DOHH2 (cell line): Measurements from ENCODE around the gene PTGS1.

Experiments
- H3F3A ChIP-seq: fragments of 200-600 bp; sonication (generic), shearing (Covaris generic); 2 replicates; pipeline ENCODE4 v1.6.0; 2016; ENCODE audit warnings: antibody characterized with exemption, mild to moderate bottlenecking; ENCODE audit not compliant: control insufficient read depth, insufficient read depth
- H3K27ac ChIP-seq: fragments of 200-600 bp; sonication (generic); 2 replicates; pipeline ENCODE4 v1.5.1; 2014; ENCODE audit warnings: low read depth, mild to moderate bottlenecking, low read length, moderate library complexity
- H3K27me3 ChIP-seq: fragments of 200-600 bp; sonication (generic); 2 replicates; pipeline ENCODE4 v1.6.1; 2014; ENCODE audit warnings: mild to moderate bottlenecking, low read length, mixed read lengths; ENCODE audit not compliant: control insufficient read depth
- H3K36me3 ChIP-seq: fragments of 200-600 bp; sonication (generic); 2 replicates; pipeline ENCODE4 v1.6.1; 2014; ENCODE audit warnings: mild to moderate bottlenecking, low read length, moderate library complexity, mixed read lengths; ENCODE audit not compliant: control insufficient read depth
- H3K4me1 ChIP-seq: fragments of 200-600 bp; sonication (generic); 2 replicates; pipeline ENCODE4 v1.6.1; 2014; ENCODE audit warnings: mild to moderate bottlenecking, low read length, mixed read lengths; ENCODE audit not compliant: control insufficient read depth
- H3K4me2 ChIP-seq: fragments of 200-600 bp; sonication (generic); 2 replicates; pipeline ENCODE4 v1.6.0; 2014; ENCODE audit warnings: mild to moderate bottlenecking, low read length, moderate library complexity
- H3K4me3 ChIP-seq: fragments of 200-600 bp; sonication (generic); 2 replicates; pipeline ENCODE4 v1.5.1; 2014; ENCODE audit warnings: mild to moderate bottlenecking, low read length, mixed read lengths
- H3K79me2 ChIP-seq: fragments of 200-600 bp; sonication (generic); 2 replicates; pipeline ENCODE4 v1.6.1; 2014; ENCODE audit warnings: mild to moderate bottlenecking, low read length, mixed read lengths; ENCODE audit not compliant: control insufficient read depth
- H3K9me2 ChIP-seq: fragments of 200-600 bp; sonication (generic); replicated peaks from 2 replicates; pipeline ENCODE4 v1.6.1; 2014; ENCODE audit warnings: mild to moderate bottlenecking, low read length, mixed read lengths; ENCODE audit not compliant: control insufficient read depth
- H3K9me3 ChIP-seq: fragments of 200-600 bp; sonication (generic); 2 replicates; pipeline ENCODE4 v1.6.1; 2014; ENCODE audit warnings: antibody characterized with exemption, low read length, mixed read lengths; ENCODE audit not compliant: control insufficient read depth, insufficient read depth
- H4K20me1 ChIP-seq: fragments of 200-600 bp; sonication (generic); 2 replicates; pipeline ENCODE4 v1.6.0; 2014; ENCODE audit warnings: low read depth, mild to moderate bottlenecking, antibody characterized with exemption, low read length, moderate library complexity; ENCODE audit not compliant: control insufficient read depth, insufficient read depth
- EZH2phosphoT487 ChIP-seq: fragments of 200-600 bp; sonication (generic); IDR thresholded peaks from 2 replicates; pipeline ENCODE4 v1.6.1; 2017; ENCODE audit warnings: borderline replicate concordance, mild to moderate bottlenecking, antibody characterized with exemption, low read length, moderate library complexity, mixed read lengths
- TF ChIP-seq, protein P1 (sequence below): fragments of 200-600 bp; sonication (generic); IDR thresholded peaks from one replicate; pipeline ENCODE4 v1.5.1; 2014; ENCODE audit warnings: antibody characterized with exemption, mild to moderate bottlenecking, low read depth, low read length; ENCODE audit not compliant: poor library complexity, severe bottlenecking

PTGS1 gene

DNA sequence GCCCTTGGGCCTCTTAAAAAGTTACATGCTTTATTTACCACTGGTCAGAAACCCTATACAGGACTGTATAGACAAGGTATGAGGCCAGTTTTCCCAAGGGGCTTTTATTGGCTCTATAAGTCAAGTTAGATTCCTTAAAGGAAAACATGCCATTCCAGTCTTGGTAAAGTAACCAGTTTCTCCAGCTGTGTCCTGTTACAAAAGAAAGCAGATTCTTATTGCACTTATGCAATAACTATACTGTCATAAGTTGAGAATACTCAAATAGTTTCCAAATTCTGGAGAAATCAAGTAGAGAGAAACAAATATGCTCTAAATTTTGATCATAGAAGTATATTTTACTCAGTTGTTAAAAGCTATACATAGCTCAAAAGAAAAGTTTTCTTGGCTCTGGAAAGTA, 47.2 kb downstream of the PTGS1 start:
- Histone ChIP-seq H4K20me1 (no peaks in the 10 kb centered on the region), H3K27ac (no peak overlapping the region), H3K79me2 (no peaks in the 10 kb centered on the region), H3K4me1 (no peaks in the 10 kb centered on the region), H3K27me3 (no peaks in the 10 kb centered on the region), H3K4me2 (no peak overlapping the region), H3K36me3 (no peaks in the 10 kb centered on the region), H3K9me2 (no peaks in the 10 kb centered on the region), H3F3A (no peaks in the 10 kb centered on the region), H3K4me3 (no peak overlapping the region), H3K9me3 (peaks cover 21% of the 10 kb centered on the region)
- no peak for TF ChIP-seq EZH2phosphoT487
- TF ChIP-seq, protein P1, sequence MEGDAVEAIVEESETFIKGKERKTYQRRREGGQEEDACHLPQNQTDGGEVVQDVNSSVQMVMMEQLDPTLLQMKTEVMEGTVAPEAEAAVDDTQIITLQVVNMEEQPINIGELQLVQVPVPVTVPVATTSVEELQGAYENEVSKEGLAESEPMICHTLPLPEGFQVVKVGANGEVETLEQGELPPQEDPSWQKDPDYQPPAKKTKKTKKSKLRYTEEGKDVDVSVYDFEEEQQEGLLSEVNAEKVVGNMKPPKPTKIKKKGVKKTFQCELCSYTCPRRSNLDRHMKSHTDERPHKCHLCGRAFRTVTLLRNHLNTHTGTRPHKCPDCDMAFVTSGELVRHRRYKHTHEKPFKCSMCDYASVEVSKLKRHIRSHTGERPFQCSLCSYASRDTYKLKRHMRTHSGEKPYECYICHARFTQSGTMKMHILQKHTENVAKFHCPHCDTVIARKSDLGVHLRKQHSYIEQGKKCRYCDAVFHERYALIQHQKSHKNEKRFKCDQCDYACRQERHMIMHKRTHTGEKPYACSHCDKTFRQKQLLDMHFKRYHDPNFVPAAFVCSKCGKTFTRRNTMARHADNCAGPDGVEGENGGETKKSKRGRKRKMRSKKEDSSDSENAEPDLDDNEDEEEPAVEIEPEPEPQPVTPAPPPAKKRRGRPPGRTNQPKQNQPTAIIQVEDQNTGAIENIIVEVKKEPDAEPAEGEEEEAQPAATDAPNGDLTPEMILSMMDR = no peak

DNA sequence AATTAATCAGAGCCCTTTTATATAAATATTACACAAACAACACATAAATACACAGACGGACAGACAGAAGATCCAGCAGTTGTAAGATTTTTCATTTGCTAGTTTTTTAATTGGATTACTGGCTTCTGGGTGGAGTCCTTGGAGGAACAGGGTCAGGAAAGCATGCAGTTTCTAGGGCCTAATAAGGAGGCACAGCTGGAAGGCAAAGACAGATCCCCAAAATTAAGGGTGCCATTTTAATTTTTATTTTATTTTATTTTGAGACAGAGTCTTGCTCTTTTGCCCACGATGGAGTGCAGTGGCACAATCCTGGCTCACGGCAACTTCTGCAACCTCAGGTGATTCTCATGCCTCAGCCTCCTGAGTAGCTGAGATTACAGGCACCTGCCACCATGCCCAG, 49.5 kb downstream of the PTGS1 start:
- Histone ChIP-seq H3K4me2 (no peak overlapping the region), H3K79me2 (no peaks in the 10 kb centered on the region), H3K9me3 (peaks cover 21% of the 10 kb centered on the region), H3K27ac (no peak overlapping the region), H3K9me2 (no peaks in the 10 kb centered on the region), H3K4me3 (no peak overlapping the region), H3K4me1 (no peaks in the 10 kb centered on the region), H3K27me3 (no peaks in the 10 kb centered on the region), H3F3A (no peaks in the 10 kb centered on the region), H4K20me1 (no peaks in the 10 kb centered on the region), H3K36me3 (no peaks in the 10 kb centered on the region)
- TF ChIP-seq, protein P1 = no peak
- TF ChIP-seq EZH2phosphoT487 = no peak

DNA sequence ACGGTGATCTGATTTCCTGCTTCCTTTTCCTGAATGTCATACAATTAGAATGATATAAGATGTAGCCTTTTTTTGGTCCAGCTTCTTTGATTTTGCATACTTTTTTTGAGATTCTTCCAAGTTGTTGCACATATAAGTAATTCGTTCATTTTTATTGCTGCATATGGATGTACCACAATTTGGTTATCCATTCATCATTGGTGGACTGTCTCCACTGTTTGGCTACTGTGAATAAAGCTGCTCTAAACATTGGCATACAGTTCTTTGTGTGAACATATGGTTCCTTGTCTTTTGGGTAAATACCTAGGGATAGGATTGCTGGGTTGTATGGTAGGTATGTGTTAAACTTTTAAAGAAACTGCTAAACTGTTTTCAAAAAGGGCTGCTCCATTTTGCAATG, 54.3 kb downstream of the PTGS1 start:
- H3K27ac ChIP-seq = no peak overlapping the region
- no peaks in the 10 kb centered on the region for H3K79me2 ChIP-seq
- no peaks in the 10 kb centered on the region for H3K36me3 ChIP-seq
- H3K9me3 ChIP-seq = peaks cover 11% of the 10 kb centered on the region; the same call in 1 of the 2 replicates
- H3K27me3 ChIP-seq = no peaks in the 10 kb centered on the region
- TF ChIP-seq, protein P1 = no peak
- TF ChIP-seq EZH2phosphoT487 = no peak
- no peaks in the 10 kb centered on the region for H3K4me1 ChIP-seq
- no peak overlapping the region for H3K4me3 ChIP-seq
- H4K20me1 ChIP-seq = no peaks in the 10 kb centered on the region
- no peak overlapping the region for H3K4me2 ChIP-seq
- H3F3A ChIP-seq = no peaks in the 10 kb centered on the region
- H3K9me2 ChIP-seq = no peaks in the 10 kb centered on the region

DNA sequence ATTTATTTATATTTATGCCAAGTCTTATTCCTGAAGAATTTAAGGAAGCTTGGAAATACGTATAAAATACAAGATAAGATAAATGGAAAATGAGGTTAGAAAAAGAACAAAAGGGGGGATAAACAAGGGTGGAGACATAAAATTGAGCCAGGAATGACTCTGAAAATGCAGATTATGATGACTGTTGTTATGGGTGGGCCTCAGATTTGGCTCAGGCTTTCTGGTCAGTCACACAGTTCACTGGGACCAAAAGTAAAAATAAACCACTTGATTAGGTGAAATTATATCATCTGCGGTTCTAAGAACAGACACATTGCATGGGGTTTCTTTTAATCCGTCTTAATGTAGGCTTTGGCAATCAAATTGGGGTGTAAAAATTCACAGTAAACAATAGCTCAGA, 55.9 kb downstream of the PTGS1 start:
- TF ChIP-seq, protein P1 = no peak
- no peak for TF ChIP-seq EZH2phosphoT487
- Histone ChIP-seq H3K4me3 (no peak overlapping the region), H3K27me3 (no peaks in the 10 kb centered on the region), H3K27ac (no peak overlapping the region), H4K20me1 (no peaks in the 10 kb centered on the region), H3K9me3 (no peaks in the 10 kb centered on the region), H3K4me1 (no peaks in the 10 kb centered on the region), H3K79me2 (no peaks in the 10 kb centered on the region), H3K9me2 (no peaks in the 10 kb centered on the region), H3K36me3 (no peaks in the 10 kb centered on the region), H3F3A (no peaks in the 10 kb centered on the region), H3K4me2 (no peak overlapping the region)
